GM12875 (cell line): ENCODE results near the gene GRK5.

Source experiments
- H3K4me3 ChIP-seq: one replicate; pipeline ENCODE4 v1.5.1; 2011; ENCODE audit warnings: low read depth, low read length, control low read depth
- CTCF ChIP-seq: IDR thresholded peaks from 2 replicates; pipeline ENCODE4 v1.5.1; 2011; ENCODE audit warnings: low read depth, mild to moderate bottlenecking, control low read depth, inconsistent platforms, low read length, moderate library complexity, borderline replicate concordance; ENCODE audit not compliant: insufficient read depth

GRK5 gene

GRCh38 chr10:119208553-119208940, 1.2 kb downstream of the GRK5 start:
- TF ChIP-seq CTCF = no peak
- H3K4me3 ChIP-seq = peak overlapping the region; percentile 83

DNA sequence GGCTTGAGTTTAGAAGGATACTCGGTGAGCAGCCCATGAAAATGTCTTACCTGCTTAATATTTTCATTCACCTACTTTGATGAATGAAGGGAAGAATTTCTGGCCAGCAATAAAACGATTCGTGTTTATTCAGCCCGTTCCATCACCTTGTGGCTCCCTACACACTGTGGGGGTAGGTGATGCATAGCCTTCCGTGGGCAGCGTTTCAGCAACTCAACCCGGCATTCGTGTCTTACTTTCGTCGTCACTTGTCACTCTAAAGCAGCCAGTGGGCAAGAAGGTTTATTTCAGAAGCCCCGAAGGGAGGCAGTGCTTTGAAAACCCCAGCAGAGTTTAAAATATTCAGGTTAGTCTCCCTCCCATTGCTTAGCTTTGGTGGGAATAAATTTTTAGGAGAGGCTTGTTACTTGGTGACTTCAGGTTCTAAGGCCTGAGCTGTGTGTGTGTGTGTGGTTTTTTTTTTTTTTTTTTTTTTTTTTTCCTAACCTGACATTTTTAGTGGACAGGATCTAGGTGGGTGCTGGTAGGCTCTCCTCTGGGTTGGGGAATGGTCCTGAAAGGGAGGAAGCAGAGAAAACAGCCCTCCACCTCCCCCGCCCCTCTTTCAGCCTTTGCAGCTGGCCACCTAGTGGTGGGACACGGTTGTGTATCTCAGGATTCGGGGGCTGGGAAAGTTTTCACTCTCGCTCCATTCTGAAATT, 1.8 kb downstream of the GRK5 start:
- TF ChIP-seq CTCF = peak; percentile 87
- H3K4me3 ChIP-seq = peak overlapping the region; percentile 83

- peak overlapping the region; percentile 83 for H3K4me3 ChIP-seq
- no peak for TF ChIP-seq CTCF
Observed at GRCh38 chr10:119209736-119210355, 2.5 kb downstream of the GRK5 start.

- no peak for TF ChIP-seq CTCF
- H3K4me3 ChIP-seq = no peak overlapping the region
Observed at GRCh38 chr10:119210633-119211032, 3.3 kb downstream of the GRK5 start.

DNA sequence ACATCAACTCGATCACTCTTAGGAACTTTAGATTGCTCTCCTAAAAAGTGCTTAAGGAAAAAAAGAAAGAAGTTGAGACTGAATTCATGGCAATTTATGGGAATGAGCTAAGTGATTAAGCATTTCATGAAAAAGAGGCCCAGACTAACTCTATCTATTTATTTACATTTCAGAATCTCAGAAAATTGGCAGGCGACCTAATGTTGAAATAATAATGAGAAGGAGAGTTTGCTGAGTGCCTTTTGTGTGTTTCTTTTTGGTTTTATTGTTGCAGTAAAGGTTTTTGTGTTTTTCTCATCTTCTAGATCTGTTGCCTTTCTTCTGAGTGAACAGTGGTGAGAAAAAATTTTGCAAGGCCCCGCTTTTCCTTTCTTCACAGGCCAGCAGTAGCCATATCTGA, 3.8 kb downstream of the GRK5 start:
- no peak overlapping the region for H3K4me3 ChIP-seq
- TF ChIP-seq CTCF = no peak

GRCh38 chr10:119211625-119212441, 4.5 kb downstream of the GRK5 start:
- H3K4me3 ChIP-seq = peak overlapping the region; percentile 26
- no peak for TF ChIP-seq CTCF
